Measurements from ENCODE around the gene TMEM207. TPM values are rescaled to one million over a fixed set of nuclear protein-coding genes. Genes with fewer than 3 reads are reported as not detected.

TMEM207 gene
- not detected in 2 replicates for total RNA-seq

DNA sequence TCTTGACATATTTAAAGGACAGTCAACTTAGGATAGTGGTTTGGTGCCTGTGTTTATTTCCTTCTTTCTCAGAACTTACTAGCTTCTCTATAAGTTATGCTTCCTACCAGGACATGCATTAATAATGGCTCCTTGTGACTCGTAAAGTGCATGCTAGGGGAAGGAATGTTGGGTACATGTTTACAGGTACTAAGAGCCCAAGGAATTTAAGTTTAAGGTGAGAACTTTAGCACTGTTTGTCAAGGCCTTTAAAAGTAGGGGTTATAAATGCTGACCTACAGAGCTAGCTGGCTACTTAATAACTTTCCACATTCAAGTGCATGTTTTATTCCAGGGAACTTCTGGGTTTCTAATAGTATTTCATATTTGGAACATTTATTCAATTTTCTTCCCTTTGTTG is at the start of gene TMEM207:
Gene TMEM207, minus strand, starts transcription at position 101 of the 400 bp plus-strand sequence. Its CDS starts 92 bp downstream, at position 9.

GRCh38 chr3:190387578-190388213 is 62.0 kb downstream of the TMEM207 start, which contains the start of gene CLDN16:
TSS of gene CLDN16 (plus strand) at chr3:190388163. CDS start at chr3:190388330, 167 bp downstream.

Other genes with a start within 250 kb of the TMEM207 start
- 0.09 and 0.70 TPM in 2 replicates for gene CLDN1, start 127.5 kb downstream of the TMEM207 start, total RNA-seq
- gene CLDN16, start 61.7 kb downstream of the TMEM207 start, total RNA-seq = not detected in 2 replicates
- gene IL1RAP, start 64.2 kb upstream of the TMEM207 start, total RNA-seq = 8.9 and 20.5 TPM in 2 replicates